NOMO-1 treated with dmso at 0.1 percent for 144 hours (cell line): ENCODE results near the gene COL9A3.
A peak's percentile ranks its signal among the peaks of the same experiment; 100 is the strongest.
"Not testable (repeated sequence)": the region's sequence is repeated elsewhere in the genome, so short reads cannot be mapped to it uniquely, and the experiment has no call there.

ENCODE experiments used
- DNase-seq: peaks from one replicate; lab custom pipeline; 2025; ENCODE audit not compliant: unreplicated experiment; lab: John Stamatoyannopoulos, UW

Gene COL9A3

GRCh38 chr20:62832951-62833391 lies 16.1 kb downstream of the COL9A3 start:
- no peak for DNase-seq

DNA sequence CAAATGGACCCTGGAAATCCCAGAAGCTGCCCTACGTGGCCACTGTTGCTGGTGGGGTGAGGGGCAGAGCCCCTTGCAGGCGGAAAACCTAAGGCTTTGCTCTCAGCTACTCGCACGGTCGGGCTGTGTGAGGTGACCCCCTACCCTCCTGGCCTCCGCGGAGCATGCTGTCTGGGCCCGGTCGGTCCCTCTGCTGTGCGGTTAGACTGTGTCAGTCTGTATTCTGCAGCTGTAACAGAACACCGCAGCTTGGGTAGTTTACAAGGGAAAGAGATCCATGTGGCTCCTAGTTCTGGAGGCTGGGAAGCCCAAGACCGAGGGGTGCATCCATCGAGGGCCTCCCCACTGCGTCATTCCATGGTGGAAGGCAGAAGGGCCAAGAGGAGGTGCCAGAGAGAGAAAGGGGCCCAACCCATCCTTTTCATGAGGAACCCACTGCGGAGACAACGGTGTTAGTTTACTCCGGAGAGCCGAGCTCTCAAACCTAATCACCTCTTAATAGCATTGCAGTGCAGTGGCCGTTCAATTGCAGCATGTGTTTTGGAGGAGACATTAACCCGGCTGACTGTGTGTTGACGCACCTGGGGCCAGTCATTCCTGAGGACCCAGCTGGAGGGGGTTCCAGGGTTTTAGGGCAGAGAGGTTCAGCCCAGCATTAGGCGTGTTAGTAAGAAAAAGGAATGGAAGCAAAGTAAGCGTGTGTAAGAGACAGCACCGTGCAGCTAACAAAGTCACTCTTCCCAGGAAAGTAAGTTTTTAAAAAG lies 18.3 kb downstream of the COL9A3 start:
- no peak for DNase-seq

DNA sequence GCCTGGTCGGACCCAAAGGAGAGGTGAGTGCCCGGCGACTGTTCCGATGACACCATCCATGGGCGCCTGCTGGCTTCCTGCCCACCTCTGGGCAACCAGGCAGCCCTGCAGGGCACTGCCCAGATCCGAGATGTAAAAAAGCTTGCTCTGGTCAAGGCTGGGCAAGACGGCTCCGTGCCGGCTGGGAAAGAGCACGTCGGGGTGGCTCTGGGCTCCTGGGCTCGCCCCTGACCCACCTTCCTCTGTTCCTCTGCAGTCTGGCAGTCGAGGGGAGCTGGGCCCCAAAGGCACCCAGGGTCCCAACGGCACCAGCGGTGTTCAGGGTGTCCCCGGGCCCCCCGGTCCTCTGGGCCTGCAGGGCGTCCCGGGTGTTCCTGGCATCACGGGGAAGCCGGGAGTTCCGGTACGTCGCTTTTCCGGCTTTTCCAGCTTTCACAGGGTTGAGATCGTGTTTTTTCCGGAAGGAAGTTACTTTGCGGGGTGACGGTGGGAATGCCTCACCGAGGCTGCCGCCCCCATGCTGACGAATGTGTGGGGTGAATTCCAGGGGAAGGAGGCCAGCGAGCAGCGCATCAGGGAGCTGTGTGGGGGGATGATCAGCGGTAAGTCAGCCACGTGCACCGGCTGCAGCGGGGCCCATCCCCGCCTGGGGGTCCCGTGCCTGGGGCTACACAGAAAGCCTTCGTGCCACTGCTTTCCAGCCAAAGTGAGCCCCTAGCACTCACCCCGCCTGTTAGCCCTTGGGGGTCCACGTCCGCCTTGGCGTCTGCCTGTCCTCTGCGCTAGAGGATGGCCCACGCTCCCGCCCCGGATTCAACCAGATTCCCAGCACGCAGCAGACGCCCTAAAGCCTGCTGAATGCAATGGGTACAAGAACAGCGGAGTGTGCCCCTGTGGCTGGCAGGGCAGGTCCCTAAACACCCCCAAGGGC lies 19.3 kb downstream of the COL9A3 start:
- no peak for DNase-seq

DNA sequence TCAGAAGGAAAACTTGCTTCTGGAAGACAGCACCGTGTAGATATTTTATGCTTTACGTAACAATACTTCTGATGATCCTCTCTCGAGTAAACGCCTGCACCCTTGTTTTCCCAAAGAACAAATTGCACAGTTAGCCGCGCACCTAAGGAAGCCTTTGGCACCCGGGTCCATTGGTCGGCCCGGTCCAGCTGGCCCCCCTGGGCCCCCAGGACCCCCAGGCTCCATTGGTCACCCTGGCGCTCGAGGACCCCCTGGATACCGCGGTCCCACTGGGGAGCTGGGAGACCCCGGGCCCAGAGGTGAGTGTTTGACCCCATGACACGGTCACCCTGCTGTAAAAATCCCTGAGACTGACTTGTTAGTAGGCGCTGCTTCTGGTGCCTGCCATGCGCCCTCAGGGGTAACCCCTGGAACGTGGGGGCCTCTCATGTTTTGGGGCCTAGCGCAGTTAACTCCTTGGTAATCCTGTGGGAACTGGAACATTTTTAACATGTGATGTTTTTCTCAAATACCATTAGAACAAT lies 20.2 kb downstream of the COL9A3 start:
- no peak for DNase-seq

GRCh38 chr20:62837790-62838127 lies 20.9 kb downstream of the COL9A3 start:
- DNase-seq: no peak

GRCh38 chr20:62838128-62838891 lies 21.5 kb downstream of the COL9A3 start:
- DNase-seq: peak; percentile 82

GRCh38 chr20:62839261-62839660 lies 22.4 kb downstream of the COL9A3 start:
- no peak for DNase-seq

GRCh38 chr20:62839816-62840215 lies 23.0 kb downstream of the COL9A3 start:
- DNase-seq: no peak

DNA sequence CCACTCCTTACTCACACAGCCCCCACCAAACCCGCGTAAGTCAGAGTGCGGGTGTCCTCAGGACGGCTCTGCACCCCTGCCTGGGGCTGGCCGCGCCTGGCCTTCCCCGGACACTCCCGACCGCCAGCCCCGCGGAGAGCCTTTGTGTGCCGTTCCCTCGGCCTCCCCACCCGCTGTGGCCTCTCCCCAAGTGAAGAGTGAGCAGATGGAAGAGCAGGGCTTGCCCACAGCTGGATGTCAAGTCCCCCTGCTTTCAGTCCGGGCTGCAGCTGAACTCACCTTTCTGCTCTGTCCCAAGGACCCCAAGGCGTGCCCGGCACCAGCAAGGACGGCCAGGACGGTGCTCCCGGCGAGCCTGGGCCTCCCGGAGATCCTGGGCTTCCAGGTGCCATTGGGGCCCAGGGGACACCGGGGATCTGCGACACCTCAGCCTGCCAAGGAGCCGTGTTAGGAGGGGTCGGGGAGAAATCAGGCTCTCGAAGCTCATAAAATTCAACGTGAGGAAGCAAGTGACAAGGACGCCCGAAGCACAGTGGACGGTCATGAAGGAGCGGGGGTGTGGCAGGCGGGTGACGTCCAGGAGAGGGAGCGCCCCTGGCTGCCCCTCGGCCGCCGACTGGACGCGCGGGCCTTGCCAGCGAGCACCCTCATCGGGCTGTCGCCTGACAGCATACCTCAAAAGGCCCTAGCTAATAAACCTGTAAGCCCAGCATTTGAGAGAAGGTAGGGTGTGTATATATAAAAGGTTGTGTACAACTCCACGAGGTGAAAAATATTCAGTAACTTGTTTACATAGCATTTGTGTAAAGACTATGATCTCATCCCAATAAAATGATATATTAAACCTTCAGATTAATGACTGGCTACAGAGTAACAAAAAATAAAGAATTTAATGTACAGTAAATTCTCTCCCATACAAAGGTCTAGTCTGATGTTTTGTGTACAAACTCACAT lies 23.7 kb downstream of the COL9A3 start:
- DNase-seq: no peak

- no peak for DNase-seq
Observed at GRCh38 chr20:62841705-62842212, 24.9 kb downstream of the COL9A3 start.

- no peak for DNase-seq
Observed at GRCh38 chr20:62843656-62844055, 26.8 kb downstream of the COL9A3 start.

- no peak for DNase-seq
Observed at GRCh38 chr20:62844182-62844581, 27.3 kb downstream of the COL9A3 start.

- no peak for DNase-seq
Observed at GRCh38 chr20:62845416-62846160, 28.7 kb downstream of the COL9A3 start.

- no peak for DNase-seq
Observed at GRCh38 chr20:62846166-62846890, 29.5 kb downstream of the COL9A3 start.

- DNase-seq: not testable (repeated sequence)
Observed at GRCh38 chr20:62848917-62849316, 32.1 kb downstream of the COL9A3 start.

- DNase-seq: no peak
Observed at GRCh38 chr20:62849431-62849830, 32.6 kb downstream of the COL9A3 start.

DNA sequence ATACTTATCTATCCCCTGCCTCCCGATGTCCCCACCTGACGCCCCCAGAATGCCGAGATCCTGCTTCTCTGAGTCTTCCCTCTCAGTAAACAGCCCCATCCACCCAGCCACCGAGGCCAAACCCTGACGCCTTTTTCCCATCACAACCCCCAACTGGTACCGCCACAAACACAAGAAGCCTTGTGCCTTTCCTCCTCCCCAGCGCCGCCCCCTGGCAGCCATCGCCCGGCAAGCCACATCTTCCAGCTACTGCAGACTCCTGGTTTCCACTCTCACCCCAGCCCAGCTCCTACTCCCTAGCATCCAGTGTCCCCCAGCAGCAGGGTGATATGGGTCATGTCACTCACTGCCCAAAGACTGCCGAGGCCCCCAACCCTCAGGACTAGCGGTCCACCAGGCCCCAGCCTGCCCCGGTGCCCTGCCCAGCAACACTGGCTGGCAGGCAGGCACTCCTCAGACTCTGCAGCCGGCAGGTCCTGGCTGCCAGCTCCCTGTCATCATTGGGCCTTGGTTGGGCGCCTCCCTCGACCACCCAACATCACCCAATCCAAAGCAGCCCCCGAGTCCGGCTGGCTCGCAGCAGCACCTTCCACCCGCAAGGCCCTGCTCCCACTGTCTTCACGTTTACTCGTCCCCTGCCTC lies 33.6 kb downstream of the COL9A3 start:
- no peak for DNase-seq

GRCh38 chr20:62852196-62852595 lies 35.3 kb downstream of the COL9A3 start:
- DNase-seq: no peak
